Islet precursor cell (in vitro differentiated cells): Measurements from ENCODE around the gene TRPV4.
"Not testable (repeated sequence)": the region's sequence is repeated elsewhere in the genome, so short reads cannot be mapped to it uniquely, and the experiment has no call there.

Experiments
- DNase-seq: peaks from one replicate; pipeline ENCODE4 v3.0.0-alpha.2; 2018

Gene TRPV4

DNA sequence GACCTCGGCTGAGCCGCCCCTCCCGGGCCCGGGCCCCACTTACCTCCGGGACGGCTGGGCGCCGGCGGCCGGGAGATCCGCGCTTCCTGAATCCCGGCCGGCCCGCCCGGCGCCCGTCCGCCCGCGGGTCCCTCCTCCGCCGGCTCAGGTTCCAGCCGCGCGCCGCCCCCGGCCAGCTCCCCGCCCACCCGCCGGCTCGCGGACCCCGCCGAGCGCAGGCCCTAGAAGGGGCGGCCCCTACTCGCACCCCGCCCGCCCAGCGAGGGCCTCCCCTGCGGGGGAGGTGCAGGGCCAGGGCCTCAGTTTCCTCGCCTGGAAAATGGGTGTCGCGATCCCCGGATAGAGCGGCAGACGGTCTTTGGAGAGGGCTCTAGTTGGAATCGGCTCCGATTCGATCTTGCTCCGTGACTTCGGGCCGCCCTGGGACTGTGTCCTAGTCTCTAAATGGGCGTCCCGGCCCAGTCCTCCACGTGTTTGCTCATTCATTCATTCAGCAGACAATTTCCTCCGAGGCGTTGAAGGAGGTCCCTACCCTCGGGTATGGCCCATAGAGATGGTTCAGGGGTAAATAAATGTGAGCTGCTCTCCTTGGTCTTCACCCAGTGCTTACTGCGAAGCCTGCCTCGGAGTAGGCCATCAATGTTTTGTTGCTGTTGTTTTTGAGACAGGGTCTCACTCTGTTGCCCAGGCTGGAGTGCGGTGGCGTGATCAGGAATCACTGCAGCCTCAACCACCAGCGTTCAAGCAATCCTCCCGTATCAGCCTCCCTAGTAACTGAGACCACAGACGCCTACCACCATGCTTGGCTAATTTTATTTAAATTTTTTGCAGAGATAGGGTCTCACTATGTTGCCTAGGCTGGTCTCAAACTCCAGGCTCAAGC, at the start of gene TRPV4:
Gene TRPV4 (minus strand): TSS at position 92 of the 883 bp plus-strand sequence. CDS start 18,602 bp downstream, outside the sequence.
- DNase-seq, result peak; percentile 79

DNA sequence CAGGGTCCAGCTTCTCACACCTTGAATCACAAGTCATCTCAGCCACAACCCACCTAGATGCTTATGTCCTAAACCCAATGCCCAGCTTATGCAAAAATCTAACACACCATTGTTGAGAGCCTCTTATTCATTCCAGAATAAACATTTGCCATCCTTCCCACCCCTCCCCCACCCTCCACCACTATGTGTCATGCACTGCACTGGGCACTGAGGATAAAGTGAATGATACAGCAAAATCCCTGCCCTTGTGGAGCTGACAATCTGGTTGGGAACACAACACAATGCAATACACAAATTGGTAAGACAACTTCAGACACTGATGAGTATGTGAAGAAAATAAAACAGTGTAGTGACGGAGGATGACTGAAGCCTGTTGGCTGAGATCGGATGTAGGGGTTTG, 48.6 kb upstream of the TRPV4 start:
- no peak for DNase-seq

DNA sequence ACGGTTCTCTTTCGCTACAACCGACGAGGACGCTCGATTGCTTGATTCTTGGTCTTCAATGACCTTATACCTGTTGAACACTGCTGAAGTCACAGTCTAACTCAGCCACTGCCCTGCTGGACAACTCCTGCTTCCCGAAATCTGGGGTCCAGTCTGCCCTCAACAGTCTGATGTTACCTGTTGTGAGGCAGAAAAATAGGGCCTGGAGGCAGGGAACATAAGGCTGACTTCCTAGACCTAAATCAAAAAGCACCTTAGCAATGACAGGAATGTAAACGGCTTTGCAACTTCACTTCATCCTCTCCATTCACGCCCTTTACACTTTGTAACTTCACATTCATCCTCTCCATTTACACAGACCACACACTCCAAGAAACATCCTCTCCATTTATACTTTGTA, 47.7 kb upstream of the TRPV4 start:
- DNase-seq, result no peak

DNA sequence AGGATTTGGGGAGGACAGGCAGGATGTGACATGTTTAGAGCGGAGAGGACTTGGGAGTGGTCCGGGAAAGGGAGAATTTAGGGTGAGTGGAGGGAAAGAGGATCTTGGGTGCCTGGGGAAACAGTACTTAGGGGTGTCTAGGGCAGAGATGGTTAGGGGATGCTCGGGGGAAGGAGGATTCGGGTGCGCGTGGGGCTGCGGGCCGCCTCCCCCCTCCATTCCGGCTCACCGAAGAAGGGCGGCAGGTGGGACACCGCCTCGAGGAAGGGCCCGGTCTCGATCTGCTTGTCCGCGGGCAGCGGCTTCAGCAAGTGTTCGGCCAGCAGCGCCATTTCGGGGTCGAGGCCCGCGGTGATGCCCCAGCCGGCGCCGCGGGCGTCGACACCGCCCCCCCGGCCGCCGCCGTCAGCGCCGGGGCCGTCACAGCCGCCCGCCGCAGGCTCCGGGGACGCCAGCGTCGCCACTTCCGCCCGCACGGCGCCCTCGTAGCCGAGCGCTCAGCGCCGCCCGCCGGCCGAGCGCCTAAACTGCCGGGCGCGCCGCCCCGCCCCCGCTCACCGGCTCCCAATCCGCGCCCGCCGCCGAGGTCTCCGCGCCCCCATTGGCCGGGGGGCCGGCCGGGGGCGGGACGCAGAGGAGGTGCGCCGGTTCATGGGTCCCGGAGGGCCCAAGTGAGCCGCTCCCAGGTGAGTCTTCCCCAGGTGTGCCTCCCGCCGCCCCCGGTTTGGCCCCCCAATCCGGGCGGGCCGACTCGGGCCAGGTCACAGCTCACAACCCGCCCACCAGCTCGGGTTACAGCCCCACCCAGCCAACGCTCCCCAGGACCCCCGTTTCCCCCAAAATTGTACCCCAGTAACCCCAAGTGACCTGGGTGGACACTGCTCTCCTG, 47.1 kb upstream of the TRPV4 start, which contains the start of gene GLTP:
Gene GLTP (minus strand): TSS at position 499 of the 889 bp plus-strand sequence. CDS start 167 bp downstream, at position 332.
- peak; percentile 93 for DNase-seq

DNA sequence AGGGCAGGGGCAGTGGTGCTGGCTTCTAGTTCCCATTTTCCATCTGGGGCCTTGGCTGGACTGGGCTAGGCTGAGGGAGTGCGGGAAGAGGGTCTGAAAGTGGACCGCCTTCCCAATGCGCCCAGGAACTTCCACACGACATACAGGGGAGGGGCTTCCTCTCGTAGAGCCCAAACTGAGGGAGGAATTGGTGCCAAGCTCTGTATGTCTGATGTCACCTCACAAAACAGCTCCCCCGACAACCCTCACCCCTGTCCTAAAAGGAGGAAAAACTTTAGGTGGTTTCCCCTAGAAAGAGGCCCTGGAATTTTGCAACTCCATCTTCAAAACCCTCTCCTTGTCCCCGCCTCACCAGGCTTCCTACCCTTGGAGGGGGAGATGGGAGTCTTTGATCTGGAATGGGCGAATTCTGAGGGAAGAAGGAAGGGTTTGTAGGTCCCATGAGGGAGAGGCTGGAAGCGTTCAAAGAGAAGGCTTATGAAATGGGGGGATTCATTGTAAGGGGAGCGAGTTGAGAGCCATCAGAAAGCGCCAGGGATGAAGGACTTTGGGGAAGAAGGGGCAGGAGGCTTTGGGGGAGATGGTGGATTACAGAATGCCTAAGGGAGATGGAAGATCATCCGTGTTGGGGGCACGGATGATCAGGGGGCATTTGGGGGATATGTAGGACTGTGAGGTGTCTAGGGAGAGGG, 46.3 kb upstream of the TRPV4 start:
- DNase-seq, result no peak

DNA sequence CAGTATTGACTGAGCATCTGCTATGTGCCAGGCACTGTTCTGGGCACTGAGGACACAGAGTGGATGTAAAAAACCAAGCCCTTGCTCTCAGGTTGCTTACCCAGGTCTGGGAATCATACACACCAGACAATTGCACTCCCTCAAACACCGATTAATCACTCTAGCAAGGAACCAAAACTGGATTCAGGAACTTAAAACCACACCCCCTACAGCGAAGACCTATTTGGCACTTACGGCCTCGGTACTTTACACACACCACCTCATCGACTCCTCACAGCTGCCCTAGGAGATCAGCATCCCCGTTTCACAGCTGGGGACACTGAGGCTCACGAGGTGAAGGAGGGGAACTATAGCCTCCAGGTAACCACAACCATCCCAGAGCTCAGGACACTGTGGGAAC, 45.6 kb upstream of the TRPV4 start:
- DNase-seq, result no peak

DNA sequence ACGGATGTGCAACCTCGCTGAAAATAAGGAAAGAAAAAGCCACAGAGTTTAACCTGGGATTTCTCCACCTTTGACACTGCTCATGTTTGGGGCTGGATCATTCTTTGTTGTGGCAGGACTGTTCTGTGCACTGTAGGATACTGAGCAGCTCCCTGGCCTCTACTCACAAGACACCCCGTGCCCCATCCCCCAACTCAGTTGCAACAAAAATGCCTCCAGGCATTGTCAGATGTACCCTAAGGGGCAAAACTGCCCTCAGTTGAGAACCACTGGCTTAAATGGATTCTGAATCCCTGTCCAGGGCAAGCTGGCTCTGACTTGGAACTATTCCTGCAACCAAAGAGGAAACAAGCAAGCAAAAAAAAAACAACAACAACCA, 45.0 kb upstream of the TRPV4 start:
- no peak for DNase-seq

DNA sequence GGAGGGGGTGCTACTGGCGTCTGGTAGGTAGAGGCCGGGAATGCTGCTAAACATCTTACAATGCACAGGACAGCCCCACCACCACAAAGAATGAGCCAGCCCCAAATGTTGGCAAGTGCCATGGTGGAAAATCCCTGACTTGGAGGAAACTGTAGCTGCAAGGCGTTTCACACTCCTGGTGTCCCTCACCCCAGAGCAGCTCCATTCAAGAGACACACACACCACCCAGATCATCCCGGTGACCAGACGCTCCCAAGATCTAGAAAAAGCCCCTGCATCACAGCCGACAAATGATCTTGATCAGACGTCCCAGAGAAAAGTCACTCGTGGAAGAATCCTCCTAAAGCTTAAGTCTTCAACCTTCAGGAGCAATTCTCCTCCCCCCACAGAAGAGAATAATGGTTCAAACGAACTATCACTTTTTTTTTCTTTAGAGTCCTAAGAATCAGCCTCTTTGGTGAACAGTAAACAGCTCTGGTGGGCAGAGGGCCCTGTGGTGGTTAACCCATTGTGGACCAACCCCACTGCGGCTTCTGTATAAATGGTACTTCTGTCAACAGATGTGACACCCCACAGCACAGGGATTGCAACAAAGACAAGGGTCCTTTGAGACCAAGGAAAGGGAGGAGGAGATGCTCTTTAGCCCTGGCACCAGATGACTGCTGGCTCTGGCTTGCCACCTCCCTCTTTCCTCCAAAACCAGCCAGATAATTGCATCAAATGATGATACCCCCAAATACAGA, 44.5 kb upstream of the TRPV4 start:
- DNase-seq, result no peak

DNA sequence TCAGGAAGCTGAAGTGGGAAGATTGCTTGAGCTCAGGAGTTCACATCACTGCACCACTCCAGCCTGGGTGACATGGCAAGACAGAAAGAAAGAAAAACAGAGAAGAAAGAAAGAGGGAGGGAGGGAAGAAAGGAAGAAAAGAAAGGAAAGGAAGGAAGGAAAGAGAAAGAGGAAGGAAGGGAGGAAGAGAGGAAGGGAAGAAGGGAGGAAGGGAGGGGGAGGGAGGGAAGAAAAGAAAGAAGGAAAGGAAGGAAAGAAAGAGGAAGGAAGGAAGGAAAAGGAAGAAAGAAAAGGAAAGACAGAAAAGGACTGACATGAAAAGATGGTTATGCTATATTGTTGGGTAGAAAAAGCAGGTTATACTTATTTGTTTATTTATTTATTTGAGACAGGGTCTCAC, 43.2 kb upstream of the TRPV4 start:
- DNase-seq, result no peak

DNA sequence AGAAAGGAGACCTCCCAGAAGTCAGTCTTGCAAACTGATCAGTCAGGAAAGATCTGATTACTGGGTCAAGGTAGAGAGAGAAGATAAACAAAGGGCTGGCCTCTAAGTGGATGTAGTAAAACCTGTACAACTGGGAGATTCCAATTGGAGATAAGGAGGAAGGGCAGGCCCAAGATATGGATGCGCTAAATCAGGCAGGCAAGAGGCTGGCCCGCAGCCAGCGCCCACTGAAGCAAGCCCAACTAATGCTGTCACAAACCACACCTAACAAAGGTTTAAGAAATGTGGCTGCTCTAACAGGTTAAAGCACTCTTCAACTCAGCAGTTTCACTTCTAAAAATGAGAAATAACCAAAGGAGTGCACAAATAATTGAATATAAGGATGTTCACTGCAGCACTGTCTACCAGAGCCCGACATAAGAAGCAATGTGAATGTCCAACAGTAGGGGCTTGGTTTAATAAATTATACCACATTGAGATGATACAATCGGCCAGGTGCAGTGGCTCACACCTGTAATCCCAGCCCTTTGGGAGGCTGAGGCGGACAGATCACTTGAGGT, 42.5 kb upstream of the TRPV4 start:
- DNase-seq, result no peak

DNA sequence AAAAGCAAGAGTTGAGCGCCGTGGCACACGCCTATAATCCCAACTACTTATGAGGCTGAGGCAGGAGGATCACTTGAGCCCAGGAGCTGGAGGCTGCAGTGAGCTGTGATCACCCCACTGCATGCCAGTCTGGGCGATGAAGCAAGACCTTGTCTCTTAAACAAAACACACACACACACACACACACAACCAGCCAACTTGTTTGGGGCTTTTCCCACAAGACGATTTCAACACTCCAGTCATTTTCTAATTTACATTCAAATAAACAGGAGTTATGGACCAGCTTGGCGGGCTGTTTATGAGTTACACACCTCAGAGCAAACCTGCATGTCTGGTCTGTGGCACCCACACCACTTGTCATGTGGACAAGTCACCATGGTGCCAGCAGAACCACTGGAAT, 40.5 kb upstream of the TRPV4 start:
- DNase-seq, result no peak

DNA sequence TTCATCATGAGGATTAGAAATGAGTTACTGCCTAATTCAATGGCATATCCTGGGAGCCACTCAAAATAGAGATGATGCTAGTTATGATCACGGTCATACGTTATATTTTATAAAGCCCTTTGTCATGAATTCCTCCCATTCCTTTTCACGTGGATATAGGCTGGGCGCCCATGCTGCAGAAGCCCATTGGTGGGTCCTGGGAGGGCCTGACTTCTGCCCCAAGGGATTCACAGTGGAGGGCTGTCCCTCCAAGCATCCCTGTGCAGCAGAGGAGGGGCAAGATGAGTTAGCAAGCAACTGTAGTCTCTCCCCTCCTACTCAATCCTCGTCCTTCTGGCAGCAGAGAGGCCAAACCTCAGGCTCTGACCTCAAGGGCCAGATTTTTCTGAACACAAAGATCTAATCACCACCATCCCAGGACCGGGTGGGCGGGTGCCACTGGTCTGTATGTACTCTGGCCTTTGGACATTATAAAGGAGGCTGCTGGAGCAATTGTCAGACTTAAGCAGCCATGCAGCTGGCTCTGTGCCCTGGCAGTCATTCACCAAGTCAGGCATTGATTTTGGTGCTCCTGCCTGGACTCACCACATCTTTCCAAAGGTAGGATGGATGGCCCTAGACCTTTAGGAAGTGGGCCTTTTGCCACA, 38.6 kb upstream of the TRPV4 start:
- DNase-seq, result no peak

DNA sequence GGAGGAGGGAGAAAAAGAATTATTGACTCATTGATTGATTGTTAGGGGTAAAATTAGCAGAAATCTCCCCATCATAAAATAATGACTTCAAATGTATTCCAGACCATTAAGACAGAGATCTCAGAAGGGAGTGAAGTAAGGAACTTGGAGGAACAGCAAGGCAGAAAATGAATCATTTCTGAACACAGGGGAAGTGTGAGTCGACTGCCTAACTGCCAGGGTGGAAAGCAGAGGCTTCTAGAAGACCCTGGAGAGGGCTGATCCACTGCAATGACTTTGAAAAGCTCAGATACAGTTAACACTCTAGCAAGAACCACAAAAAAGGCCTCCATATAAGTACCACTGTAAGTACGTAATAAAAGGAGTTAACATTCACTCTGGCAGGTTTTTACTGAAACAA, 37.5 kb upstream of the TRPV4 start:
- no peak for DNase-seq

DNA sequence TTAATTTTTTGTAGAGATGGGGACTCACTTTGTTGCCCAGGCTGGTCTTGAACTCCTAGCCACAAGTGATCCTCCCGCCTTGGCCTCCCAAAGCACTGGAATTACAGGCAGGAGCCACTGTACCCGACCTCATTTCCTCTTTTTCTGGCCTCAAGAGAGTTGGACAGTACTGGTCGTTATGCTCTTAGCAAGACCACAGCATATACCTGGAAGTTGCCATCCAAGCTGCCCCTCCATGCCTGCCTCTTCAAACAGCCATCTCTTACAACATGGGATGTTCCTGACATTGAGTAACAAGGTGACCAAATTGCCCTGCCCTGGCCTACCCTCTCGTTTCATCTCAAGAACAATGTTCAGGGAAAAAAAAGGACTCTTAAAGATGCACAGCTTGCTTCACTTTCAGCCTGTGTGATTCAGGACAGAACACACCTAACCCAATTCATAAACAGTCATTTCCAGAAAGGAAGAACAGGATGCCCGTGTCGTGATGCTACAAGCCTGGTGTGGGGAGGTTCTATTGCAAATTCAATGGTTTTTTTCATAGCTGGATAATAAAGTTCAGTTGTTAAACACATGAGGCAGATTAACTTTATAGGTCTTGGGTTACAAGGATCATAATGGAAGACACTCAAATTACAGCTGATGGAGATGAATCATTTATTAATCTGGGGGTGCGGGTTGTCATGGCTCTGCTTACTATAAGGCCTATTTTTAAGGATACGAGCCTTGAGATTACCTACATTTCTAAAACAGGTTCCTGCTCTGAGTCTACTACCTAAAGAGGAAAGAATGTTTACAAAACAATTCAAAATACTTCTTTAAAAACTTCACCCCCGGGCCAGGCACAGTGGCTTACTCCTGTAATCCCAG, 35.2 kb upstream of the TRPV4 start:
- DNase-seq, result no peak

DNA sequence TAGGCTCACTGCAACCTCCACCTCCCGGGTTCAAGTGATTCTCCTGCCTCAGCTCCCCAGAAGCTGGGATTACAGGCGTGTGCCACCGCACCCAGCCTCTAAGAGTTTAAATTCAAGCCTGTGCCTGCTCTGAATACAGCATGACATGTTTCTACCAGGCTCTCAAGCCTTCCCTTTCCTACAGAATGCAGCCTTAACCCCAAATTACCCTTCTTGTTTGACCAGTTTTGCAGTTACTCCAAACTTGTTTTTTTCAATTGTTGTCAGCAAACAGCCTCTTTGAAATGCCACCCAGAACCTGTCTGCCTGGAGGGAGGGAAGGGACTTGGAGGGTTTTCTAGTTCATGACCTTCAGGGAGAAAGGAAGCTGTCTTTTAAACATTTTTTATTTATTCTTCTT, 31.7 kb upstream of the TRPV4 start:
- peak; percentile 86 for DNase-seq

DNA sequence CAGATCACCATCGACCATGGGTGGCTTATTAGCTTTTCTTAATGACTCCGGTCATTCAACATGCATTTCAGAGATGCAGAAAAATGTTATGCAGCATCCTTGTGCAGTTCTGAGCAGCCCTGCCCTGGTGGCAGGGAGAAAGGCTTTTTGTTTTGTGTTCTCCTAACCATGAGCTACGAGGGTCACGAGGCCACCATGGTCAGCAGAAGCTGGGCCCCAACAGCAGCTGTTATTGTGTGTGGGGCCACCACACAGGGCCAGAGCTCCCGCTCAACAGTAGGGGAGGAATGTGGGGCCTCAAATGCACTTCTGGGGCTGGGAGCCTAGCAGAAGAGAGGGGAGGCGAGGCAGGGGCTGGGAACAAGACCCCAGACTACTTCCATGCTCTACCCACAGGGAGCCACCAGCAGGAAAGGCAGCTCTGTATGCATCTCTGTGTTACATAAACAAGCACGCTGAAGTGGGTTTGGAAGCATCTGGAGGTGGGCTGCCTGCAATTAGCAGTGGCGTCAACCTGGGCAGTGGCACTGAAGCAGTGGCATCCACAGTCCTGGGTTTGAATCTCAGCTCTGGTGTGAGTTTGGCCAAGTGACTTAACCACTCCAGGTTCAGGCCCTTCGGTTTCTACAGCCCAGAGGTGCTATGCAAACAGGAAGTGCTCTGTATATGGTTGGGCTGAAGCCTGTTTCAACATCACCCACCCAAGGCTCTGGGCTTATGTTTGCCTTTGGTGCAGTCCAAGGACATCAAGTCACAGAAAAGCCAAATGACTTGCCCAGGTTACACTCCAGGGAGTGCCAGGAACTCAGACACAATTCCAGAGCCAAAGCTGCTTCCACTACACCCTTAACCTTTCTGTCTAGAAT, 30.9 kb upstream of the TRPV4 start:
- DNase-seq, result no peak

DNA sequence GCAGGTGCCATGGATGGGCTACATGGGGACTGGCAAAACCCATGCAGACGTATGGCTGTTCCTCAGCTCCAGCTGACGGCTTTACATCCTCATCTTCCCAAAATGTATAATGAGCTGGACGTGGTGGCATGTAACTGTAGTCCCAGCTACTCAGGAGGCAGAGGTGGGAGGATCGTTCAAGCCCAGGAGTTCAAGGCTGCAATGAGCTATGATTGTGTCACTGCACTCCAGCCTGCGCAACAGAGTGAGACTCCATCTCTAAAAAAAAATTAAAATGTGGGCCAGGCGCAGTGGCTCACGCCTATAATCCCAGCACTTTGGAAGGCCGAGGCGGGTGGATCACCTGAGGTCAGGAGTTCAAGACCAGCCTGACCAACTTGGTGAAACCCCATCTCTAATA, 29.3 kb upstream of the TRPV4 start:
- not testable (repeated sequence) for DNase-seq

DNA sequence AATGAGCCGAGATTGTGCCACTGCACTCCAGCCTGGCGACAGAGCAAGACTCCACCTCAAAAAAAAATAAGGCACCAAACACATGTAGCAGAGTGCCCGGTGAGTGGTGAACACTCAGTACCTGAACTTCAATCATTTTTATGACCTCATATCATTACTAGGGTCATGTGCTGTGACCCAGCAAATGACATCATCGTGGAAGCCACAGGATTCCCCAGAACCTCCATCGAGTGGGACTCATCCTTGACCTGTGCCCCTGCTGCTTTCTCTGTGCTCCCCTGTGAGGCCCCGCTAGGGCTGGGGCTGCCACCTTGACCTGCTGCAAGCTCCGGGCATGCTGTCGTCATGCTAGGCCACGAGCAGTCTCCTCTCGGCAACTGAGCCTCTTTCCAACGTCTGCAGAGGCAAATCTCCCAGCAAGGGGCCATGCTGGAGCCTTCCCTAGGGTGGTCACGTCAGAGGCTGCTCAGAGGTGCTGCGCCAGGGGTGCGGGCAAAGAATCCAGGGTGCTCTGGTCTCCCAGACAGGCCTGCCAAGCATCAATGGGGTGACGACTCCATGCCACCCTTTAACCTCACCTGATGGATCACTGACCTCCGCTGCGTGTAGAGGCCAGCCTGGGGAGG, 28.6 kb upstream of the TRPV4 start:
- no peak for DNase-seq

DNA sequence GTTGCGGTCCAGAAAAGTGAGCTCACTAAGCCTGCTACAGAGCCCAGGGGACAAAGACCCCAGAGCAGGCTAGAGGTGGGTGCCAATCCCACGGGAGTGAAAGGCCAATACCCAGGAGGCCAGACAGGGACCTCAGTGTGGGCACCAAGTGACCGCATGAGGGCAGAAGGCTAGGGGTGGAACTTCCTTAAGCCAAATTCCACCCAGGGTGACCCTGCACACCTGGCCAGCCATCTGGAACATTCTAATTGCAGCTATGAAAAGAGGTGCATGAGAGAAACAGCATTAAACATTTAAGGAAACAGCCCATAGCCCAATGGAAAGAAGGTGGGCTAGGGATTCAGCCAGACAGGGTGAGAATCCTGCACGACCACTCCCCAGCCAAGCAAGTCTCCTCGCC, 27.8 kb upstream of the TRPV4 start:
- no peak for DNase-seq
